ENCODE data around the gene B3GNT2. TPM values are rescaled to one million over a fixed set of nuclear protein-coding genes. Genes with fewer than 3 reads are reported as not detected.
"Not testable (repeated sequence)": the region's sequence is repeated elsewhere in the genome, so short reads cannot be mapped to it uniquely, and the experiment has no call there.

B3GNT2 gene
- total RNA-seq, 2 donors from 2014 or later = 27.6 to 49.5 TPM

GRCh38 chr2:62180975-62181374, 14.9 kb upstream of the B3GNT2 start:
- intact Hi-C loops (cut with DNase I, micrococcal nuclease) = no loop called here
- ATAC-seq (no peak), DNase-seq (no peak)

GRCh38 chr2:62181843-62182242, 14.1 kb upstream of the B3GNT2 start:
- intact Hi-C loops (cut with DNase I, micrococcal nuclease) = no loop called here
- no peak for DNase-seq
- no peak for ATAC-seq

DNA sequence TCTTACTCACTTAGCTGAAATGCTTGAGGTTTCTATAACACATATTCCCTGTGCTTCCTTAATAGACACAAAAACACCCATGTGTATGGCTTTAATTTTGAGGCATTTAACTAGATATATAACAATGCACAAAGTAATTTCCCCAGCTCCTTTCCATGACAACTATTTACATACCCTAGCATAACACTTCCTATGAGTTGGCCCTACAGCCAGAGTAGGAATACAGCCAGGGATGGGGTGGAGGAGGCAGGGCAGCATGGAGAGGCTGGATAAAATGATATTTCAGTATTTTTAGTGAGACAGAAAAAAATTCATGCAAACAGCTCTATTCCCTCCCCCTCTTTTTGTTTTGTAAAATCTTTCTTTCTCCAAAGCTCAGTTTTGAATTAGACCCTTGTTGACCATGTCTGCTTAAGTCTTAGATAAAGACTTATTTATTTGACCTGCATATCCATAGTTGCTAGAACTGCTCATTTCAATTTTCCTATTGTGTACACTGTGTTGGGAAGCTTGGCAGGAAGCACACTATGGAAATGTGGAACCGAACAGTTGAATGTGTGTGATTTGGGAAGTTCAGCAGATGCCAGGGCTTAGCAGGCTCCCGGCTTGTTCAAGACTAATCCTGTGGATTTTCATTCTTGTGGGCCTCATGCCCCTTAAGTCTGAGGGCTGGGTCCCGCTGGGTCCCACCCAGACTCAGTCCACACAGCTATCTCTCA, 11.2 kb upstream of the B3GNT2 start:
- no peak for DNase-seq
- intact Hi-C loops (cut with DNase I, micrococcal nuclease) = no loop called here
- ATAC-seq = no peak

- no peak for DNase-seq
- intact Hi-C loops (cut with DNase I, micrococcal nuclease) = no loop called here
- ATAC-seq = no peak
These were observed 10.3 kb upstream of the B3GNT2 start for GRCh38 chr2:62185475-62186155.

GRCh38 chr2:62186156-62186905, 9.6 kb upstream of the B3GNT2 start:
- ATAC-seq (no peak), DNase-seq (no peak)
- intact Hi-C loops (cut with DNase I, micrococcal nuclease) = no loop called here

DNA sequence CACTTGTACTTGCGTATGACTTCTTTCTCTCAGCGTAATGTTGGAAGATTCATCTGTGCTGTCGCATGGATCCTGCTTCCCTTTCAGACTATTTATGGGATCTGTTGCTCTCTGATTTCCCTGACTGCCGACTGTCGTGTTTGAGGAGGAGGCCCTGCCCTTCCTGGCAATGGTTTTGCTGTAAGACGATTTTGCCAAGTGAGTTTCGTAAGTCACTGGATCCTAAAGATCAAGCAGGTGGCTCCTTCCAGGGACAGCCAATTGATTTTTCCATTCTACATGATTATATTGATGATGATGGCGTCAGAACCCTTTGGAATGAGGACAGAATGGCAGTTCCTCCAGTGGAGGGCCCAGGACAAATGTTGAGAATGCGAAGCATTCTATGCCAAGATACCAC, 8.7 kb upstream of the B3GNT2 start:
- intact Hi-C loops (cut with DNase I, micrococcal nuclease) = no loop called here
- ATAC-seq (no peak), DNase-seq (no peak)

DNA sequence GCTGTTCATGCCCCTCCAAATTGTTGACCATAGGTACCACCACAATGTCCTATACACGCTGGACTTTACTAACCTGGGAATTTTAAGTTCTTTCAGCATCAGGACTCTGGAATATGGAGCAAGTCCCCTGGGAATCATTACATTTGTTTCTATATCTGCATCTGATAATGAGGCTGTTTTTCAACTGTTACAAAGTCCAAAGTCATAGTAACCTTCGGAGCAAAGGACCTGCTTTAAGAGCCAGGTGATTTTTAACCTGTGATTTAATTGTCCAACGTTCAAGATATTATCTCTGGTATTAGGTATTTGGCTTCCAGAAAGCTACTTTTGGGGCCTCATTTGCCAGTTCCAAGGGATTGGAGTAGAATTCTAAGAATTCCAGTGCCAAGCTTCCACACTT, 7.5 kb upstream of the B3GNT2 start:
- ATAC-seq = no peak
- intact Hi-C loops (cut with DNase I, micrococcal nuclease) = no loop called here
- DNase-seq = no peak

DNA sequence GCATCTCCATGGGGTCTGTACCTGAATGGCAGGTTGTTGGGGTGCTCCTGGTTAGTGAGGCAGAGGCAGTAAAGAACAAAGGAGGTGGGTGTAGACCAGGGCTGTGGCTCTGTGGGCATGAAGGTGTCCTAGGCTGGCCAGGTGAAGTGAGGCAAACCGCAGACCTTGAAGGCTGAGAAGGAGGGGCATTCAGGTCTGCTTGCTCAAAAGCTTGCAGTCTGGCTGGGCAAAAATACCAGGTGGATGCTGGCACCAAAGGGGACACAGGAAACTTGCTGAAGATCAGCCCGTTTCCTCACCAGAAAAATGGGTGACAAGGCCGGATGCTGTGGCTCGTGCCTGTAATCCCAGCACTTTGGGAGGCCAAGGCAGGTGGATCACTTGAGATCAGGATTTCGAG, 6.7 kb upstream of the B3GNT2 start:
- ATAC-seq (no peak), DNase-seq (no peak)
- intact Hi-C loops (cut with DNase I, micrococcal nuclease) = no loop called here

- DNase-seq (no peak), ATAC-seq (peak; percentile 48)
- intact Hi-C loops (cut with DNase I, micrococcal nuclease) = no loop called here
These were observed 3.1 kb upstream of the B3GNT2 start for GRCh38 chr2:62192811-62193210.

DNA sequence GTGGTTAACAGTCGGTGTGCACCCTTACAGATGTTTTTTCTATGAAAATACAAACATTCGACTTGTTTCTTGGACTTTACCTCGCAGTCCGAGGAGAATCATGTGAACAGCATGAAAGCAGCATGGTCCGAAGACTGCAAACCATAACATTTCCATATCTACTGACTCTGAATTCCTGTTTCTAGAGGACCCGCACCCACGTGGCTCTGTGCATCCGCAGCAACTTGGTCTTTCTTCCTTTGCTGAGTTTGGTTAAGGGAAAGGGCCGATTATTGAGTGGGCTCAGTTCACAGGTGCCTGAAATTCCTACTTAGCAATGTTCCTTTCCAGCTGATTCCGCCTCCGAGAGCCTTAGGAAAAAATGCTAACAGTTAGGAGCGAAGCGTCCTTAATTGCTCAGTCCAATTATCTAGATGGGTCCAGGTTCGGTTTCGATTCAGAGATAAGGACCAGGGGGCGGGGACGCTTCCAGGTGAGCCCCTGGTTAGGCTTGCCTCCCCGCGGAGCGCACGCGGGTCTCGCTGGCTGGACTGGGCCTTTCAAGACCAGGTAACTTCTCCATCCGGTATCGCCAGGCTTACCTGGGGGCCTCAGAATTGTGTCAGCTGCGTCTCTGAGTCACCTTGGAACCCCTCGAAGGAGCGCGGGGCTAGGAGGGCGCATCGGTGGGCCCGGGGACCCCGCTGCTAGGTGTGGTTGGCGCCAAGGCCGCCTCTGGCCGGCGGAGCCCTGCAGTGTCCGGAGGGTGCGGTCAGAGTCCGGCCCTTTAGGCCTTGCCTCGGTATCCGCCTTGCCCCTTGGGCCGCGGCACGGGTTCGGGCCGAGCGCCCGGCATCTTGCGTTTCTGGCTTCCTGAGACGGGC, 1.1 kb upstream of the B3GNT2 start:
- intact Hi-C loops (cut with DNase I, micrococcal nuclease) = loop anchor here in 1 of 2 donors (5.0 kb wide), 1 partner anchor 218 kb away; no protein-coding TSS in a partner anchor
- peak; percentile 36 to 39 for DNase-seq
- peak; percentile 12 for ATAC-seq

GRCh38 chr2:62196278-62196901, 475 bp downstream of the B3GNT2 start:
- peak; percentile 55 for ATAC-seq
- intact Hi-C loops (cut with DNase I, micrococcal nuclease) = loop anchor here in 1 of 2 donors (5.0 kb wide), 1 partner anchor 216 kb away; no protein-coding TSS in a partner anchor
- DNase-seq = peak; percentile 59 to 68

GRCh38 chr2:62197011-62197924, 1.4 kb downstream of the B3GNT2 start:
- DNase-seq (peak; percentile 56 to 67), ATAC-seq (peak; percentile 59)
- intact Hi-C loops (cut with DNase I, micrococcal nuclease) = loop anchor here in 1 of 2 donors (5.0 kb wide), 1 partner anchor 215 kb away; no protein-coding TSS in a partner anchor

DNA sequence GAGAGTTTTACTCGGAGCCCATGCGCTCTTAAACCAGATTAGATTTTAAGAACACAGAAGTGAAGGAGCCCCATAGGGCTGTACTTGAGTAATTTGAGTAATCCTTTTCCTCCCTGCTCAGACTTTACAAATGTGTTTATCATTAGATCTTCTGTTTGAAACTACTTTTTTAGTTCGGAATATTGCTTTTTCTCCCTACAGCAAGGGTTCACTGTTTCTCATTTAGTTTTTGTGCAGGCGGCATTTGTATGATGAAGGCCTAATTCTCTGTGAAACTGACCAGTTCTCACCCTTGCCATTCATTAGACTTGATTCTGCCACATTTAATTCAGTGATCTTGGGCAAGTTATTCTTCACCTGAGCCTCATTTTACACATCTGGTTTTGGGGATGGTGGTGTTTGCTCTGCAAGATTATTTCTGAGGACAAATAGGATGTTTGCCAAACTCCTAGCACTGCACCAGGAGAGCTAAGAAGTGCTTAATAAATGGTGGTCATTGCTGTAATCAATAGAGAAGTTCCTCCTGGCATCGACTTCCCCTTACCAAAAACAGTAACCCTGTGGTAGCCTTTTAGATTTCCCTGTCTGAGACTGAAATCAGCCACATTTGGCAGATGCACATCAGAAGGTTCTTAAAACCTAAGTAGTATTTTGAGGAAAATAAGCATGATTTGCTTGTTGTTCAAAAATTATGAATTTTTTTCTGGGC, 2.2 kb downstream of the B3GNT2 start:
- ATAC-seq = no peak
- DNase-seq = no peak
- intact Hi-C loops (cut with DNase I, micrococcal nuclease) = loop anchor here in 1 of 2 donors (5.0 kb wide), 1 partner anchor 214 kb away; no protein-coding TSS in a partner anchor

GRCh38 chr2:62198854-62199253, 2.9 kb downstream of the B3GNT2 start:
- not testable (repeated sequence) for DNase-seq, ATAC-seq
- intact Hi-C loops (cut with DNase I, micrococcal nuclease) = loop anchor here in 1 of 2 donors (5.0 kb wide), 1 partner anchor 213 kb away; no protein-coding TSS in a partner anchor

GRCh38 chr2:62199392-62200125, 3.6 kb downstream of the B3GNT2 start:
- ATAC-seq (no peak), DNase-seq (no peak)
- intact Hi-C loops (cut with DNase I, micrococcal nuclease) = loop anchor here in 1 of 2 donors (5.0 kb wide), 1 partner anchor 213 kb away; no protein-coding TSS in a partner anchor

Measured in left colon (tissue), 2 donors.